Panc1 (cell line): ENCODE data around the gene HMCN2.
"Not testable (repeated sequence)": the region's sequence is repeated elsewhere in the genome, so short reads cannot be mapped to it uniquely, and the experiment has no call there.

Source experiments
- CTCF ChIP-seq: fragments of 450-650 bp; IDR thresholded peaks from 2 replicates; pipeline ENCODE4 v1.5.1; 2017; ENCODE audit warnings: mild to moderate bottlenecking
- POLR2AphosphoS5 ChIP-seq: IDR thresholded peaks from 2 replicates; pipeline ENCODE4 v1.6.1; 2012; ENCODE audit warnings: mild to moderate bottlenecking, low read depth, low read length, moderate library complexity
- SIN3A ChIP-seq: IDR thresholded peaks from 2 replicates; pipeline ENCODE4 v1.6.1; 2012; ENCODE audit warnings: low read depth, mild to moderate bottlenecking, low read length, moderate library complexity, borderline replicate concordance; ENCODE audit not compliant: insufficient read depth

- not testable (repeated sequence) for TF ChIP-seq CTCF, POLR2AphosphoS5, SIN3A
Measured at GRCh38 chr9:130277525-130277924, 12.0 kb downstream of the HMCN2 start.
